AG09319 (cell line): ENCODE data around the gene RPS19.

Experiments used
- DNase-seq: peaks from one replicate; pipeline ENCODE4 v3.0.0-alpha.2; 2010; ENCODE audit warnings: low read depth; ENCODE audit errors: extremely low read depth
- TF ChIP-seq, protein P1 (sequence below): IDR thresholded peaks from 2 replicates; pipeline ENCODE4 v1.5.1; 2011; ENCODE audit warnings: low read depth, mild to moderate bottlenecking, inconsistent platforms, low read length, moderate library complexity

The RPS19 gene

GRCh38 chr19:41901707-41902360 is 41.8 kb downstream of the RPS19 start:
- TF ChIP-seq, protein P1, sequence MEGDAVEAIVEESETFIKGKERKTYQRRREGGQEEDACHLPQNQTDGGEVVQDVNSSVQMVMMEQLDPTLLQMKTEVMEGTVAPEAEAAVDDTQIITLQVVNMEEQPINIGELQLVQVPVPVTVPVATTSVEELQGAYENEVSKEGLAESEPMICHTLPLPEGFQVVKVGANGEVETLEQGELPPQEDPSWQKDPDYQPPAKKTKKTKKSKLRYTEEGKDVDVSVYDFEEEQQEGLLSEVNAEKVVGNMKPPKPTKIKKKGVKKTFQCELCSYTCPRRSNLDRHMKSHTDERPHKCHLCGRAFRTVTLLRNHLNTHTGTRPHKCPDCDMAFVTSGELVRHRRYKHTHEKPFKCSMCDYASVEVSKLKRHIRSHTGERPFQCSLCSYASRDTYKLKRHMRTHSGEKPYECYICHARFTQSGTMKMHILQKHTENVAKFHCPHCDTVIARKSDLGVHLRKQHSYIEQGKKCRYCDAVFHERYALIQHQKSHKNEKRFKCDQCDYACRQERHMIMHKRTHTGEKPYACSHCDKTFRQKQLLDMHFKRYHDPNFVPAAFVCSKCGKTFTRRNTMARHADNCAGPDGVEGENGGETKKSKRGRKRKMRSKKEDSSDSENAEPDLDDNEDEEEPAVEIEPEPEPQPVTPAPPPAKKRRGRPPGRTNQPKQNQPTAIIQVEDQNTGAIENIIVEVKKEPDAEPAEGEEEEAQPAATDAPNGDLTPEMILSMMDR, result no peak
- no peak for DNase-seq

GRCh38 chr19:41902594-41902993 is 42.5 kb downstream of the RPS19 start:
- TF ChIP-seq, protein P1, result no peak
- no peak for DNase-seq

GRCh38 chr19:41903193-41903953 is 43.3 kb downstream of the RPS19 start:
- no peak for DNase-seq
- TF ChIP-seq, protein P1, result no peak

- TF ChIP-seq, protein P1, result no peak
- no peak for DNase-seq
Observed at GRCh38 chr19:41904118-41904870, 44.2 kb downstream of the RPS19 start.

GRCh38 chr19:41905273-41906002 is 45.4 kb downstream of the RPS19 start:
- TF ChIP-seq, protein P1, result no peak
- DNase-seq, result no peak

DNA sequence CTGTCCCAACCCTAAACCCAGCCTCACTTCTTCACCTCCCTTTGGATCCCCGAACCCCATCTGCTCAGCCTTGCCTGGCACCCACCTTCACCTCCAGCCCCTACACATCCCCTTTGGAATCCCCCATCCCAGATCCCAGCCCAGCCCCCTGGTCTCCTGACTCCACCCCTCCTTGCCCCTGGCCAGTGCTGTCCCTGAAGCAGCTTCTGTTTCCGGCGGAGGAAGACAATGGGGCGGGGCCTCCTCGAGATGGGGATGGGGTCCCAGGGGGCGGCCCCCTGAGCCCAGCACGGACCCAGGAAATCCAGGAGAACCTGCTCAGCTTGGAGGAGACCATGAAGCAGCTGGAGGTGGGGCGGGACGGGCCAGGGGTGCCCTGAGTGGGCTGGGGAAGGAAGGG is 46.2 kb downstream of the RPS19 start:
- TF ChIP-seq, protein P1, result no peak
- no peak for DNase-seq
